ENCODE data around the gene TMEM120B.
"Not testable (repeated sequence)": the region's sequence is repeated elsewhere in the genome, so short reads cannot be mapped to it uniquely, and the experiment has no call there.

GRCh38 chr12:121666829-121667228, 45.7 kb upstream of the TMEM120B start:
- not testable (repeated sequence) for TF ChIP-seq ZNF274 (IDR thresholded peaks at IDR 0.05; ENCODE audit: low read depth, low read length); CTCF (IDR thresholded peaks at IDR 0.05 in 2 of 3, conservative IDR thresholded peaks at IDR 0.05 in 1 of 3; ENCODE audit: borderline replicate concordance in 1 of 3, insufficient read depth in 1 of 3, low read depth in 2 of 3, low read length in 2 of 3)
- TF ChIP-seq, protein P1, sequence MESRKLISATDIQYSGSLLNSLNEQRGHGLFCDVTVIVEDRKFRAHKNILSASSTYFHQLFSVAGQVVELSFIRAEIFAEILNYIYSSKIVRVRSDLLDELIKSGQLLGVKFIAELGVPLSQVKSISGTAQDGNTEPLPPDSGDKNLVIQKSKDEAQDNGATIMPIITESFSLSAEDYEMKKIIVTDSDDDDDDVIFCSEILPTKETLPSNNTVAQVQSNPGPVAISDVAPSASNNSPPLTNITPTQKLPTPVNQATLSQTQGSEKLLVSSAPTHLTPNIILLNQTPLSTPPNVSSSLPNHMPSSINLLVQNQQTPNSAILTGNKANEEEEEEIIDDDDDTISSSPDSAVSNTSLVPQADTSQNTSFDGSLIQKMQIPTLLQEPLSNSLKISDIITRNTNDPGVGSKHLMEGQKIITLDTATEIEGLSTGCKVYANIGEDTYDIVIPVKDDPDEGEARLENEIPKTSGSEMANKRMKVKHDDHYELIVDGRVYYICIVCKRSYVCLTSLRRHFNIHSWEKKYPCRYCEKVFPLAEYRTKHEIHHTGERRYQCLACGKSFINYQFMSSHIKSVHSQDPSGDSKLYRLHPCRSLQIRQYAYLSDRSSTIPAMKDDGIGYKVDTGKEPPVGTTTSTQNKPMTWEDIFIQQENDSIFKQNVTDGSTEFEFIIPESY (IDR thresholded peaks at IDR 0.05; ENCODE audit: extremely low read depth, insufficient replicate concordance, low read length): not testable (repeated sequence)

Measured in HCT116 (cell line).